Psoas muscle (tissue), 8 donors: ENCODE data around the gene USP8. TPM values are rescaled to one million over a fixed set of nuclear protein-coding genes. Genes with fewer than 3 reads are reported as not detected.
A peak's percentile ranks its signal among the peaks of the same experiment; 100 is the strongest.

ENCODE experiments used
- ATAC-seq, 4 donors: fragments of 200-7000 bp; cut with Tn5 transposase; one replicate each; pipeline ENCODE4 v1.9.1; 2020; ENCODE audit warnings: moderate library complexity in 3 of 4, mild to moderate bottlenecking in 2 of 4
- DNase-seq, 2 donors: peaks; one replicate each; pipeline ENCODE4 v3.0.0-alpha.2; 2020
- H3K27ac ChIP-seq: fragments of 200-600 bp; one replicate; pipeline ENCODE4 v1.8.0; 2022
- H3K27me3 ChIP-seq, 3 donors: fragments of 200-600 bp in 1 of 3; one replicate each; pipeline versions ENCODE4 v1.6.1 to v1.8.0; 2013 to 2022; ENCODE audit warnings: low read length in 2 of 3, mild to moderate bottlenecking in 2 of 3, moderate library complexity in 1 of 3; ENCODE audit not compliant: insufficient read depth in 3 of 3
- H3K36me3 ChIP-seq, 2 donors: fragments of 200-600 bp in 1 of 2; one replicate each; pipeline versions ENCODE4 v1.6.1 to v1.8.0; 2013 to 2022; ENCODE audit warnings: low read depth in 1 of 2, mild to moderate bottlenecking in 1 of 2, moderate library complexity in 1 of 2; ENCODE audit not compliant: insufficient read depth in 1 of 2
- H3K4me1 ChIP-seq: fragments of 200-600 bp; one replicate; pipeline ENCODE4 v1.8.0; 2022
- H3K4me3 ChIP-seq: fragments of 200-600 bp; one replicate; pipeline ENCODE4 v1.8.0; 2022; ENCODE audit warnings: mild to moderate bottlenecking
- H3K9me3 ChIP-seq: fragments of 200-600 bp; one replicate; pipeline ENCODE4 v1.8.0; 2022
- CTCF ChIP-seq: fragments of 200-600 bp; IDR thresholded peaks from one replicate; pipeline ENCODE4 v1.8.0; 2022; ENCODE audit warnings: antibody characterized with exemption
- WGBS, 3 donors: extraction: QIAGEN DNeasy Blood & Tissue Kit; methylation state at CpG; one replicate each; pipeline versions ENCODE4 v1.1.6 to v1.1.7; 2013; 5-methylcytosine and 5-hydroxymethylcytosine counted together
- intact Hi-C, 2 donors: fragments of 100-400 bp; cut with DNase I; formaldehyde crosslinking; loops; one replicate each; pipeline versions ENCODE4 v1.11.0 to v1.14.2; 2022
- polyA plus RNA-seq, 3 donors: library from polyadenylated mRNA; stranded (reverse); fragments of 200-250 nt; gene quantifications; one replicate each; pipeline ENCODE4 v1.2.3, GENCODE V29; 2013
- total RNA-seq, 4 donors: library from RNA; stranded (reverse); fragmentation: NEBNext Ultra II Directional in 2 of 4; extraction: Animal tissue kit (Norgen Biotek cat#: 25700) in 2 of 4; gene quantifications; one replicate each; pipeline versions ENCODE4 v1.2.1 to v1.2.4, GENCODE V29; 2021 to 2023
- donor health status: healthy with polysubstance abuse.
- donor health status: DM: no; HTN: no; CAD: no; lungs with moderate emphysema.
- donor health status: Bipolar disorder and iron deficiency.
- donor health status: healthy.
- donor health status: DM: yes; HTN: yes; CAD: no.
- donor health status: DM: no; HTN: no; CAD: no.
- donor health status: DM: no; HTN: no; CAD: no.
- donor health status: DM: yes; HTN: yes; CAD: no.

USP8 gene
- total and polyA plus RNA-seq, 7 donors = 16.9 to 42.9 (median 30.7) TPM

- WGBS, 3 donors = 65 to 74% (median 66%) methylated on average over 5 of the region's 5 CpGs
- no peak for TF ChIP-seq CTCF
- Histone ChIP-seq H3K4me1 (no peaks in the 10 kb centered on the region), H3K27me3 (no peaks in the 10 kb centered on the region), H3K4me3 (no peak overlapping the region), H3K9me3 (peaks cover 5% of the 10 kb centered on the region), H3K36me3 (no peaks in the 10 kb centered on the region), H3K27ac (no peak overlapping the region)
- ATAC-seq (no peak), DNase-seq (no peak)
- intact Hi-C loops = no loop called here
Measured at GRCh38 chr15:50523851-50524251, 99.6 kb downstream of the USP8 start.

- WGBS, 3 donors = 88 to 89% (median 89%) methylated on average over 4 of the region's 4 CpGs
- TF ChIP-seq CTCF = no peak
- H3K36me3 ChIP-seq = no peaks in the 10 kb centered on the region
- DNase-seq = no peak
- no peak for ATAC-seq
- H3K4me1 ChIP-seq = no peaks in the 10 kb centered on the region
- H3K27me3 ChIP-seq = no peaks in the 10 kb centered on the region
- H3K9me3 ChIP-seq = no peaks in the 10 kb centered on the region
- no peak overlapping the region for H3K27ac ChIP-seq
- intact Hi-C loops = no loop called here
- no peak overlapping the region for H3K4me3 ChIP-seq
Measured at GRCh38 chr15:50531163-50531562, 107.0 kb downstream of the USP8 start.

- 55 to 66% (median 58%) methylated on average over 4 of the region's 4 CpGs for WGBS, 3 donors
Measured at GRCh38 chr15:50531766-50532165, 107.6 kb downstream of the USP8 start.

GRCh38 chr15:50542887-50543210, 118.6 kb downstream of the USP8 start:
- Histone ChIP-seq H3K4me3 (no peak overlapping the region), H3K4me1 (no peaks in the 10 kb centered on the region), H3K27ac (no peak overlapping the region), H3K9me3 (no peaks in the 10 kb centered on the region), H3K36me3 (no peaks in the 10 kb centered on the region), H3K27me3 (peaks cover 0 to 4% (median 0%) of the 10 kb centered on the region in 3 donors)
- no peak for ATAC-seq
- no peak for DNase-seq
- TF ChIP-seq CTCF = no peak
- intact Hi-C loops = no loop called here
- WGBS, 3 donors = 81 to 85% (median 84%) methylated on average over 2 of the region's 2 CpGs

More at GRCh38 chr15:50531766-50532165, 107.6 kb downstream of the USP8 start:
- no peak overlapping the region for H3K4me3 ChIP-seq
- DNase-seq (no peak), ATAC-seq (no peak)
- no peaks in the 10 kb centered on the region for H3K27me3 ChIP-seq
- intact Hi-C loops = no loop called here
- H3K27ac ChIP-seq = no peak overlapping the region
- no peaks in the 10 kb centered on the region for H3K4me1 ChIP-seq
- no peak for TF ChIP-seq CTCF
- H3K9me3 ChIP-seq = no peaks in the 10 kb centered on the region
- H3K36me3 ChIP-seq = no peaks in the 10 kb centered on the region

- DNase-seq = no peak
- Histone ChIP-seq H3K4me3 (no peak overlapping the region), H3K4me1 (no peaks in the 10 kb centered on the region), H3K36me3 (no peaks in the 10 kb centered on the region), H3K27ac (no peak overlapping the region), H3K27me3 (peaks cover 0 to 4% (median 0%) of the 10 kb centered on the region in 3 donors), H3K9me3 (no peaks in the 10 kb centered on the region)
- whole genome bisulfite sequencing, 3 donors = 67 to 81% (median 68%) methylated on average over 3 of the region's 3 CpGs
- intact Hi-C loops = no loop called here
- ATAC-seq = peak in 1 of 4 donors; percentile 55
- TF ChIP-seq CTCF = no peak
Measured at GRCh38 chr15:50543556-50543955, 119.4 kb downstream of the USP8 start.
